H1 (cell line): ENCODE results near the gene TRIM39.

Experiments
- EZH2 ChIP-seq: fragments of 200-600 bp; sonication (generic); IDR thresholded peaks from 2 replicates; pipeline ENCODE4 v1.7.1; 2012; ENCODE audit warnings: low read depth, mild to moderate bottlenecking, moderate library complexity, low read length, inconsistent platforms; ENCODE audit not compliant: severe bottlenecking
- KDM5A ChIP-seq: fragments of 200-600 bp; IDR thresholded peaks from 2 replicates; pipeline ENCODE4 v1.7.1; 2012; ENCODE audit warnings: mild to moderate bottlenecking, low read length, inconsistent platforms, mixed read lengths
- USF2 ChIP-seq: IDR thresholded peaks from 2 replicates; pipeline ENCODE4 v1.6.1; 2011; ENCODE audit warnings: low read length, improper control_type of control experiment
- TF ChIP-seq, protein P1 (sequence below), 3 experiments: IDR thresholded peaks; 1 replicate in 2 of 3; 2 replicates in 1 of 3; pipeline versions ENCODE4 v1.5.1 to v1.6.1; 2011; ENCODE audit warnings: low read length in 3 of 3, mild to moderate bottlenecking in 3 of 3, inconsistent platforms in 2 of 3, low read depth in 1 of 3, moderate library complexity in 1 of 3; ENCODE audit not compliant: insufficient read depth in 1 of 3; ENCODE audit errors: control extremely low read depth in 1 of 3

- TF ChIP-seq, protein P1, sequence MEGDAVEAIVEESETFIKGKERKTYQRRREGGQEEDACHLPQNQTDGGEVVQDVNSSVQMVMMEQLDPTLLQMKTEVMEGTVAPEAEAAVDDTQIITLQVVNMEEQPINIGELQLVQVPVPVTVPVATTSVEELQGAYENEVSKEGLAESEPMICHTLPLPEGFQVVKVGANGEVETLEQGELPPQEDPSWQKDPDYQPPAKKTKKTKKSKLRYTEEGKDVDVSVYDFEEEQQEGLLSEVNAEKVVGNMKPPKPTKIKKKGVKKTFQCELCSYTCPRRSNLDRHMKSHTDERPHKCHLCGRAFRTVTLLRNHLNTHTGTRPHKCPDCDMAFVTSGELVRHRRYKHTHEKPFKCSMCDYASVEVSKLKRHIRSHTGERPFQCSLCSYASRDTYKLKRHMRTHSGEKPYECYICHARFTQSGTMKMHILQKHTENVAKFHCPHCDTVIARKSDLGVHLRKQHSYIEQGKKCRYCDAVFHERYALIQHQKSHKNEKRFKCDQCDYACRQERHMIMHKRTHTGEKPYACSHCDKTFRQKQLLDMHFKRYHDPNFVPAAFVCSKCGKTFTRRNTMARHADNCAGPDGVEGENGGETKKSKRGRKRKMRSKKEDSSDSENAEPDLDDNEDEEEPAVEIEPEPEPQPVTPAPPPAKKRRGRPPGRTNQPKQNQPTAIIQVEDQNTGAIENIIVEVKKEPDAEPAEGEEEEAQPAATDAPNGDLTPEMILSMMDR (IDR thresholded peaks at IDR 0.05; ENCODE audit: control extremely low read depth in 1 of 3, insufficient read depth in 1 of 3, low read depth in 1 of 3, low read length in 3 of 3), result no peak
- TF ChIP-seq USF2, result no peak
- no peak for TF ChIP-seq KDM5A
- no peak for TF ChIP-seq EZH2
Measured at GRCh38 chr6:30283761-30284160, 43.0 kb upstream of the TRIM39 start.
